Measurements from ENCODE around the gene MISP.

Gene MISP

GRCh38 chr19:796692-797527 is 46.0 kb downstream of the MISP start, which contains the start of gene PTBP1:
PTBP1 (plus strand) TSS chr19:797452; CDS start chr19:797498, 46 bp downstream.
- DNase-seq: peak; percentile 81 to 100 (median 100)

GRCh38 chr19:797528-798414 is 46.9 kb downstream of the MISP start:
- peak in 48 of 51 donors; percentile 12 to 85 (median 60) for DNase-seq

- DNase-seq: no peak
Observed at GRCh38 chr19:798415-799075, 47.6 kb downstream of the MISP start.

GRCh38 chr19:799076-799881 is 48.4 kb downstream of the MISP start:
- DNase-seq: no peak

GRCh38 chr19:800360-801029 is 49.6 kb downstream of the MISP start:
- DNase-seq: no peak

GRCh38 chr19:801030-801860 is 50.3 kb downstream of the MISP start:
- peak in 3 of 51 donors; percentile 19 to 24 (median 19) for DNase-seq

GRCh38 chr19:801861-802497 is 51.1 kb downstream of the MISP start:
- DNase-seq: peak in 1 of 51 donors; percentile 9

GRCh38 chr19:802498-803098 is 51.7 kb downstream of the MISP start:
- DNase-seq: no peak

- DNase-seq: no peak
Observed at GRCh38 chr19:803099-803561, 52.2 kb downstream of the MISP start.

- DNase-seq: no peak
Observed at GRCh38 chr19:803686-804418, 52.9 kb downstream of the MISP start.

GRCh38 chr19:804419-805165 is 53.7 kb downstream of the MISP start:
- DNase-seq: no peak

GRCh38 chr19:805166-805551 is 54.2 kb downstream of the MISP start:
- DNase-seq: no peak

- no peak for DNase-seq
Observed at GRCh38 chr19:805600-806550, 55.0 kb downstream of the MISP start.

GRCh38 chr19:806815-807421 is 56.0 kb downstream of the MISP start:
- no peak for DNase-seq
